SK-N-MC (cell line): ENCODE measurements around the gene APH1B.

Experiments used
- DNase-seq: peaks from one replicate; pipeline ENCODE4 v3.0.0-alpha.2; 2011; ENCODE audit warnings: low read depth, low spot score
- H3K27ac ChIP-seq: fragments of 200-600 bp; sonication (generic); 2 replicates; pipeline ENCODE4 v1.5.1; 2016; ENCODE audit warnings: mixed run types
- H3K36me3 ChIP-seq: fragments of 200-600 bp; sonication (generic); 2 replicates; pipeline ENCODE4 v1.6.1; 2017; ENCODE audit warnings: antibody characterized with exemption, low read length, mixed read lengths; ENCODE audit not compliant: insufficient read depth
- H3K4me3 ChIP-seq: fragments of 200-600 bp; sonication (generic); 2 replicates; pipeline ENCODE4 v1.5.1; 2016
- H3K9ac ChIP-seq: fragments of 200-600 bp; sonication (generic); 2 replicates; pipeline ENCODE4 v1.8.0; 2017; ENCODE audit warnings: mixed run types, mixed read lengths; ENCODE audit not compliant: insufficient read length
- H3K9me3 ChIP-seq: fragments of 200-600 bp; sonication (generic); 2 replicates; pipeline ENCODE4 v1.6.1; 2017; ENCODE audit warnings: low read depth, mild to moderate bottlenecking, antibody characterized with exemption, low read length, moderate library complexity, mixed read lengths
- EZH2 ChIP-seq: fragments of 200-600 bp; sonication (generic); IDR thresholded peaks from one replicate; pipeline ENCODE4 v1.6.1; 2017; ENCODE audit warnings: antibody characterized with exemption
- FOXP2 ChIP-seq: optimal IDR thresholded peaks from 2 replicates; pipeline ENCODE3; 2011; ENCODE audit warnings: mild to moderate bottlenecking, moderate library complexity; ENCODE audit not compliant: insufficient read depth; ENCODE audit errors: extremely low read length, control extremely low read depth
- POLR2AphosphoS5 ChIP-seq: IDR thresholded peaks from 2 replicates; pipeline ENCODE4 v1.6.1; 2012; ENCODE audit warnings: mild to moderate bottlenecking, low read depth, low read length, borderline replicate concordance

APH1B gene

GRCh38 chr15:63344731-63345390 lies 67.5 kb downstream of the APH1B start:
- Histone ChIP-seq H3K9ac (no peak overlapping the region), H3K9me3 (no peaks in the 10 kb centered on the region), H3K4me3 (no peak overlapping the region), H3K27ac (no peak overlapping the region), H3K36me3 (no peaks in the 10 kb centered on the region)
- DNase-seq, result no peak
- TF ChIP-seq FOXP2 (no peak), EZH2 (no peak), POLR2AphosphoS5 (no peak)

GRCh38 chr15:63345391-63345752 lies 68.0 kb downstream of the APH1B start:
- TF ChIP-seq POLR2AphosphoS5 (no peak), FOXP2 (no peak), EZH2 (no peak)
- no peak overlapping the region for H3K27ac ChIP-seq
- H3K9ac ChIP-seq, result no peak overlapping the region
- no peak overlapping the region for H3K4me3 ChIP-seq
- no peaks in the 10 kb centered on the region for H3K36me3 ChIP-seq
- DNase-seq, result no peak
- H3K9me3 ChIP-seq, result no peaks in the 10 kb centered on the region

GRCh38 chr15:63347074-63347857 lies 69.9 kb downstream of the APH1B start:
- peak overlapping the region; percentile 81 for H3K27ac ChIP-seq
- H3K9ac ChIP-seq, result no peak overlapping the region
- no peak for TF ChIP-seq FOXP2
- no peak; the same call in 1 of the 2 replicates for TF ChIP-seq POLR2AphosphoS5
- no peak for TF ChIP-seq EZH2
- DNase-seq, result peak; percentile 66
- H3K4me3 ChIP-seq, result peak overlapping the region; percentile 7; the same call in 1 of the 2 replicates
- no peaks in the 10 kb centered on the region for H3K9me3 ChIP-seq
- H3K36me3 ChIP-seq, result no peaks in the 10 kb centered on the region

GRCh38 chr15:63348392-63348791 lies 71.0 kb downstream of the APH1B start:
- Histone ChIP-seq H3K4me3 (peak overlapping the region; percentile 36), H3K27ac (peak overlapping the region; percentile 81), H3K36me3 (no peaks in the 10 kb centered on the region), H3K9ac (no peak overlapping the region), H3K9me3 (no peaks in the 10 kb centered on the region)
- no peak for TF ChIP-seq EZH2
- no peak for TF ChIP-seq FOXP2
- TF ChIP-seq POLR2AphosphoS5, result no peak
- peak; percentile 52 for DNase-seq

- no peak for DNase-seq
- H3K27ac ChIP-seq, result no peak overlapping the region
- H3K36me3 ChIP-seq, result no peaks in the 10 kb centered on the region
- H3K9me3 ChIP-seq, result no peaks in the 10 kb centered on the region
- no peak overlapping the region for H3K9ac ChIP-seq
- no peak overlapping the region for H3K4me3 ChIP-seq
- no peak for TF ChIP-seq FOXP2
- TF ChIP-seq EZH2, result no peak
- TF ChIP-seq POLR2AphosphoS5, result no peak
Measured at GRCh38 chr15:63349156-63349555, 71.8 kb downstream of the APH1B start.

GRCh38 chr15:63349621-63350020 lies 72.2 kb downstream of the APH1B start:
- Histone ChIP-seq H3K4me3 (no peak overlapping the region), H3K9ac (no peak overlapping the region), H3K27ac (no peak overlapping the region), H3K36me3 (no peaks in the 10 kb centered on the region), H3K9me3 (no peaks in the 10 kb centered on the region)
- DNase-seq, result no peak
- no peak for TF ChIP-seq EZH2
- no peak for TF ChIP-seq POLR2AphosphoS5
- TF ChIP-seq FOXP2, result no peak

- Histone ChIP-seq H3K27ac (no peak overlapping the region), H3K9me3 (no peaks in the 10 kb centered on the region), H3K9ac (no peak overlapping the region), H3K4me3 (no peak overlapping the region), H3K36me3 (no peaks in the 10 kb centered on the region)
- TF ChIP-seq POLR2AphosphoS5, result no peak
- no peak for TF ChIP-seq EZH2
- TF ChIP-seq FOXP2, result no peak
- DNase-seq, result no peak
Measured at GRCh38 chr15:63350178-63350621, 72.8 kb downstream of the APH1B start.

GRCh38 chr15:63351170-63351569 lies 73.8 kb downstream of the APH1B start:
- no peak overlapping the region for H3K4me3 ChIP-seq
- H3K9me3 ChIP-seq, result no peaks in the 10 kb centered on the region
- no peak overlapping the region for H3K27ac ChIP-seq
- TF ChIP-seq POLR2AphosphoS5 (no peak), EZH2 (no peak), FOXP2 (no peak)
- H3K36me3 ChIP-seq, result no peaks in the 10 kb centered on the region
- no peak overlapping the region for H3K9ac ChIP-seq
- DNase-seq, result no peak

GRCh38 chr15:63352808-63353207 lies 75.4 kb downstream of the APH1B start:
- no peak for DNase-seq
- Histone ChIP-seq H3K27ac (no peak overlapping the region), H3K9me3 (no peaks in the 10 kb centered on the region), H3K9ac (no peak overlapping the region), H3K4me3 (no peak overlapping the region), H3K36me3 (no peaks in the 10 kb centered on the region)
- TF ChIP-seq EZH2 (no peak), FOXP2 (no peak), POLR2AphosphoS5 (no peak)
